HepG2 (cell line): ENCODE data around the gene RFX2. TPM values are rescaled to one million over a fixed set of nuclear protein-coding genes. Genes with fewer than 3 reads are reported as not detected.
A peak's percentile ranks its signal among the peaks of the same experiment; 100 is the strongest.

Experiments
- FOXC1 ChIP-seq: sonication (generic); formaldehyde crosslinking; IDR thresholded peaks from 2 replicates; pipeline ENCODE4 v1.8.0; 2022; ENCODE audit warnings: mild to moderate bottlenecking, missing genetic modification reagents, borderline replicate concordance
- GATAD1 ChIP-seq: IDR thresholded peaks from 2 replicates; pipeline ENCODE4 v1.6.1; 2016; ENCODE audit warnings: missing genetic modification reagents, missing compliant biosample characterization
- MIER2 ChIP-seq: IDR thresholded peaks from 2 replicates; pipeline ENCODE4 v1.6.1; 2016; ENCODE audit warnings: missing biosample characterization, missing genetic modification reagents
- MTF2 ChIP-seq: sonication (generic); formaldehyde crosslinking; IDR thresholded peaks from 2 replicates; pipeline ENCODE4 v1.5.0; 2020; ENCODE audit warnings: missing genetic modification reagents, borderline replicate concordance
- NFYB ChIP-seq: sonication (generic); formaldehyde crosslinking; IDR thresholded peaks from 2 replicates; pipeline ENCODE4 v1.4.0; 2020; ENCODE audit warnings: missing genetic modification reagents
- PLRG1 ChIP-seq: fragments of 450-650 bp; conservative IDR thresholded peaks from 2 replicates; pipeline ENCODE4 v1.6.1; 2016
- POGZ ChIP-seq: sonication (generic); formaldehyde crosslinking; IDR thresholded peaks from 2 replicates; pipeline ENCODE4 v1.4.0; 2020; ENCODE audit warnings: mild to moderate bottlenecking, missing genetic modification reagents
- RBAK ChIP-seq: sonication (generic); formaldehyde crosslinking; IDR thresholded peaks from 2 replicates; pipeline ENCODE4 v1.5.1; 2020; ENCODE audit warnings: mild to moderate bottlenecking, missing genetic modification reagents
- ZNF510 ChIP-seq: sonication (generic); formaldehyde crosslinking; IDR thresholded peaks from 2 replicates; pipeline ENCODE4 v1.4.0; 2020; ENCODE audit warnings: low read depth, mild to moderate bottlenecking, missing genetic modification reagents
- ZNF607 ChIP-seq: sonication (generic); formaldehyde crosslinking; IDR thresholded peaks from 2 replicates; pipeline ENCODE4 v1.5.1; 2020; ENCODE audit warnings: missing genetic modification reagents, mild to moderate bottlenecking, borderline replicate concordance
- polyA plus RNA-seq, 8 experiments: library from polyadenylated mRNA; depleted of rRNA in 3 of 8; stranded (reverse) in 7 of 8; unstranded in 1 of 8; fragments of >200 nt; fragmentation: Illumina TruSeq in 4 of 8; extraction: Trizol in 4 of 8; gene quantifications; 2 replicates each; pipeline versions ENCODE4 v1.2.1 to v1.2.3, GENCODE V29; 2011 to 2016; ENCODE audit warnings: low read depth in 4 of 8, missing spikeins in 1 of 8, mixed read lengths in 1 of 8; ENCODE audit not compliant: insufficient read depth in 1 of 8
- total RNA-seq, 5 experiments: library from RNA; depleted of rRNA; stranded (reverse); fragments of >200 nt; fragmentation: Illumina TruSeq; extraction: Trizol; gene quantifications; 2 replicates each; pipeline ENCODE4 v1.2.3, GENCODE V29; 2016; ENCODE audit warnings: low read depth in 1 of 5
- TF ChIP-seq, protein P1 (sequence below): sonication (generic); formaldehyde crosslinking; IDR thresholded peaks from 2 replicates; pipeline ENCODE4 v1.5.0; 2020; ENCODE audit warnings: missing genetic modification reagents
- TF ChIP-seq, protein P2 (sequence below): IDR thresholded peaks from 2 replicates; pipeline ENCODE4 v1.6.1; 2018; ENCODE audit warnings: missing genetic modification reagents
- TF ChIP-seq, protein P3 (sequence below): sonication (generic); formaldehyde crosslinking; IDR thresholded peaks from 2 replicates; pipeline ENCODE4 v1.5.1; 2020; ENCODE audit warnings: mild to moderate bottlenecking, missing genetic modification reagents, moderate library complexity
- TF ChIP-seq, protein P4 (sequence below): sonication (generic); formaldehyde crosslinking; IDR thresholded peaks from 2 replicates; pipeline ENCODE4 v1.4.0; 2020; ENCODE audit warnings: missing genetic modification reagents
- TF ChIP-seq, protein P5 (sequence below), 2 experiments: sonication (generic) in 1 of 2; formaldehyde crosslinking in 1 of 2; IDR thresholded peaks; 2 replicates each; pipeline versions ENCODE4 v1.4.0 to v1.6.1; 2018 to 2020; ENCODE audit warnings: missing genetic modification reagents in 2 of 2, borderline replicate concordance in 1 of 2, low read depth in 1 of 2, mild to moderate bottlenecking in 1 of 2, missing biosample characterization in 1 of 2
- TF ChIP-seq, protein P6 (sequence below): IDR thresholded peaks from 2 replicates; pipeline ENCODE4 v1.6.1; 2012; ENCODE audit warnings: low read depth, low read length, improper control_type of control experiment

RFX2 gene
- total and polyA plus RNA-seq, 2 of the 13 experiments (the other 11 are each of a cell fraction or from before 2014, with no cell fraction given) = 2.8 to 3.3 TPM

DNA sequence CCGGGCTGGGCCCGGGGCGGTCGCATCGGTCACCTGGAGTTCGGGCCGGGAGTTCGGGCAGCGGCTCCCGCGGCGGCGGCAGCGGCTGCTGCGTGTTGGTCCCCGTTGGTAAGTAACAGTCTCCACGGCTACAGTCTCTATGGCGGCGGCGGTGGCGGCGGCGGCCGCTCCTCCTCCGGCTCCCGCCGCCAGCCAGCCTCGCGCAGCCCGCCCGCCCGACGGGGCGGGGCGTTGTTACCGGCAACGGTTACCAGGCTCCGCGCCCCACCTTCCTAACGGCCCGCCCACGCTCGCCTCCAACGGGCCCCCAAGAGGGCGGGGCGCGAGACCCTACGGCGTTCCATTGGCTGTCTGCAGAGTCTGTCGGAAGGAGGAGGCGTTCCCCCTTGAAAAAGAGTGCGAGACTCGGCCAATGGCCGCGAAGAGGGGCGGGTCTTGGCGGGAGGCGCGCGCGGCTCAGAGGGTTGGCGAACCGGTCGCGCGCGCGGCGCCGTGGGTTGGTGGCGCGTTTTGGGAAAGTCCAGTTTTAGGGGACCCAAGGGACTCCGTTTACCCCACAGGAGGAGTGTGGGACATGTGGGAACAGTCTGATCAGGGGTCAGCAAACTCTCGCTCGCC is at the start of gene RFX2 (continued):
- TF ChIP-seq, protein P1, sequence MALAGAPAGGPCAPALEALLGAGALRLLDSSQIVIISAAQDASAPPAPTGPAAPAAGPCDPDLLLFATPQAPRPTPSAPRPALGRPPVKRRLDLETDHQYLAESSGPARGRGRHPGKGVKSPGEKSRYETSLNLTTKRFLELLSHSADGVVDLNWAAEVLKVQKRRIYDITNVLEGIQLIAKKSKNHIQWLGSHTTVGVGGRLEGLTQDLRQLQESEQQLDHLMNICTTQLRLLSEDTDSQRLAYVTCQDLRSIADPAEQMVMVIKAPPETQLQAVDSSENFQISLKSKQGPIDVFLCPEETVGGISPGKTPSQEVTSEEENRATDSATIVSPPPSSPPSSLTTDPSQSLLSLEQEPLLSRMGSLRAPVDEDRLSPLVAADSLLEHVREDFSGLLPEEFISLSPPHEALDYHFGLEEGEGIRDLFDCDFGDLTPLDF (CRISPR knock-in tag) = no peak
- TF ChIP-seq PLRG1 (no peak), MTF2 (CRISPR knock-in tag) (no peak), ZNF510 (CRISPR knock-in tag) (no peak), GATAD1 (CRISPR knock-in tag) (no peak), RBAK (no peak), NFYB (CRISPR knock-in tag) (peak; percentile 94), MIER2 (CRISPR knock-in tag) (no peak), POGZ (CRISPR knock-in tag) (peak; percentile 61), FOXC1 (CRISPR knock-in tag) (no peak), ZNF607 (CRISPR knock-in tag) (no peak)
- TF ChIP-seq, protein P2, sequence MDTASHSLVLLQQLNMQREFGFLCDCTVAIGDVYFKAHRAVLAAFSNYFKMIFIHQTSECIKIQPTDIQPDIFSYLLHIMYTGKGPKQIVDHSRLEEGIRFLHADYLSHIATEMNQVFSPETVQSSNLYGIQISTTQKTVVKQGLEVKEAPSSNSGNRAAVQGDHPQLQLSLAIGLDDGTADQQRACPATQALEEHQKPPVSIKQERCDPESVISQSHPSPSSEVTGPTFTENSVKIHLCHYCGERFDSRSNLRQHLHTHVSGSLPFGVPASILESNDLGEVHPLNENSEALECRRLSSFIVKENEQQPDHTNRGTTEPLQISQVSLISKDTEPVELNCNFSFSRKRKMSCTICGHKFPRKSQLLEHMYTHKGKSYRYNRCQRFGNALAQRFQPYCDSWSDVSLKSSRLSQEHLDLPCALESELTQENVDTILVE (CRISPR knock-in tag) = no peak
- TF ChIP-seq, protein P3, sequence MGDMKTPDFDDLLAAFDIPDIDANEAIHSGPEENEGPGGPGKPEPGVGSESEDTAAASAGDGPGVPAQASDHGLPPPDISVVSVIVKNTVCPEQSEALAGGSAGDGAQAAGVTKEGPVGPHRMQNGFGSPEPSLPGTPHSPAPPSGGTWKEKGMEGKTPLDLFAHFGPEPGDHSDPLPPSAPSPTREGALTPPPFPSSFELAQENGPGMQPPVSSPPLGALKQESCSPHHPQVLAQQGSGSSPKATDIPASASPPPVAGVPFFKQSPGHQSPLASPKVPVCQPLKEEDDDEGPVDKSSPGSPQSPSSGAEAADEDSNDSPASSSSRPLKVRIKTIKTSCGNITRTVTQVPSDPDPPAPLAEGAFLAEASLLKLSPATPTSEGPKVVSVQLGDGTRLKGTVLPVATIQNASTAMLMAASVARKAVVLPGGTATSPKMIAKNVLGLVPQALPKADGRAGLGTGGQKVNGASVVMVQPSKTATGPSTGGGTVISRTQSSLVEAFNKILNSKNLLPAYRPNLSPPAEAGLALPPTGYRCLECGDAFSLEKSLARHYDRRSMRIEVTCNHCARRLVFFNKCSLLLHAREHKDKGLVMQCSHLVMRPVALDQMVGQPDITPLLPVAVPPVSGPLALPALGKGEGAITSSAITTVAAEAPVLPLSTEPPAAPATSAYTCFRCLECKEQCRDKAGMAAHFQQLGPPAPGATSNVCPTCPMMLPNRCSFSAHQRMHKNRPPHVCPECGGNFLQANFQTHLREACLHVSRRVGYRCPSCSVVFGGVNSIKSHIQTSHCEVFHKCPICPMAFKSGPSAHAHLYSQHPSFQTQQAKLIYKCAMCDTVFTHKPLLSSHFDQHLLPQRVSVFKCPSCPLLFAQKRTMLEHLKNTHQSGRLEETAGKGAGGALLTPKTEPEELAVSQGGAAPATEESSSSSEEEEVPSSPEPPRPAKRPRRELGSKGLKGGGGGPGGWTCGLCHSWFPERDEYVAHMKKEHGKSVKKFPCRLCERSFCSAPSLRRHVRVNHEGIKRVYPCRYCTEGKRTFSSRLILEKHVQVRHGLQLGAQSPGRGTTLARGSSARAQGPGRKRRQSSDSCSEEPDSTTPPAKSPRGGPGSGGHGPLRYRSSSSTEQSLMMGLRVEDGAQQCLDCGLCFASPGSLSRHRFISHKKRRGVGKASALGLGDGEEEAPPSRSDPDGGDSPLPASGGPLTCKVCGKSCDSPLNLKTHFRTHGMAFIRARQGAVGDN (CRISPR knock-in tag) = peak; percentile 49
- TF ChIP-seq, protein P4, sequence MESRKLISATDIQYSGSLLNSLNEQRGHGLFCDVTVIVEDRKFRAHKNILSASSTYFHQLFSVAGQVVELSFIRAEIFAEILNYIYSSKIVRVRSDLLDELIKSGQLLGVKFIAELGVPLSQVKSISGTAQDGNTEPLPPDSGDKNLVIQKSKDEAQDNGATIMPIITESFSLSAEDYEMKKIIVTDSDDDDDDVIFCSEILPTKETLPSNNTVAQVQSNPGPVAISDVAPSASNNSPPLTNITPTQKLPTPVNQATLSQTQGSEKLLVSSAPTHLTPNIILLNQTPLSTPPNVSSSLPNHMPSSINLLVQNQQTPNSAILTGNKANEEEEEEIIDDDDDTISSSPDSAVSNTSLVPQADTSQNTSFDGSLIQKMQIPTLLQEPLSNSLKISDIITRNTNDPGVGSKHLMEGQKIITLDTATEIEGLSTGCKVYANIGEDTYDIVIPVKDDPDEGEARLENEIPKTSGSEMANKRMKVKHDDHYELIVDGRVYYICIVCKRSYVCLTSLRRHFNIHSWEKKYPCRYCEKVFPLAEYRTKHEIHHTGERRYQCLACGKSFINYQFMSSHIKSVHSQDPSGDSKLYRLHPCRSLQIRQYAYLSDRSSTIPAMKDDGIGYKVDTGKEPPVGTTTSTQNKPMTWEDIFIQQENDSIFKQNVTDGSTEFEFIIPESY (CRISPR knock-in tag) = no peak
- TF ChIP-seq, protein P5, sequence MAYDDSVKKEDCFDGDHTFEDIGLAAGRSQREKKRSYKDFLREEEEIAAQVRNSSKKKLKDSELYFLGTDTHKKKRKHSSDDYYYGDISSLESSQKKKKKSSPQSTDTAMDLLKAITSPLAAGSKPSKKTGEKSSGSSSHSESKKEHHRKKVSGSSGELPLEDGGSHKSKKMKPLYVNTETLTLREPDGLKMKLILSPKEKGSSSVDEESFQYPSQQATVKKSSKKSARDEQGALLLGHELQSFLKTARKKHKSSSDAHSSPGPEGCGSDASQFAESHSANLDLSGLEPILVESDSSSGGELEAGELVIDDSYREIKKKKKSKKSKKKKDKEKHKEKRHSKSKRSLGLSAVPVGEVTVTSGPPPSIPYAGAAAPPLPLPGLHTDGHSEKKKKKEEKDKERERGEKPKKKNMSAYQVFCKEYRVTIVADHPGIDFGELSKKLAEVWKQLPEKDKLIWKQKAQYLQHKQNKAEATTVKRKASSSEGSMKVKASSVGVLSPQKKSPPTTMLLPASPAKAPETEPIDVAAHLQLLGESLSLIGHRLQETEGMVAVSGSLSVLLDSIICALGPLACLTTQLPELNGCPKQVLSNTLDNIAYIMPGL (CRISPR knock-in tag; IDR thresholded peaks at IDR 0.05; ENCODE audit: borderline replicate concordance in 1 of 2, low read depth in 1 of 2) = no peak
- TF ChIP-seq, protein P6, sequence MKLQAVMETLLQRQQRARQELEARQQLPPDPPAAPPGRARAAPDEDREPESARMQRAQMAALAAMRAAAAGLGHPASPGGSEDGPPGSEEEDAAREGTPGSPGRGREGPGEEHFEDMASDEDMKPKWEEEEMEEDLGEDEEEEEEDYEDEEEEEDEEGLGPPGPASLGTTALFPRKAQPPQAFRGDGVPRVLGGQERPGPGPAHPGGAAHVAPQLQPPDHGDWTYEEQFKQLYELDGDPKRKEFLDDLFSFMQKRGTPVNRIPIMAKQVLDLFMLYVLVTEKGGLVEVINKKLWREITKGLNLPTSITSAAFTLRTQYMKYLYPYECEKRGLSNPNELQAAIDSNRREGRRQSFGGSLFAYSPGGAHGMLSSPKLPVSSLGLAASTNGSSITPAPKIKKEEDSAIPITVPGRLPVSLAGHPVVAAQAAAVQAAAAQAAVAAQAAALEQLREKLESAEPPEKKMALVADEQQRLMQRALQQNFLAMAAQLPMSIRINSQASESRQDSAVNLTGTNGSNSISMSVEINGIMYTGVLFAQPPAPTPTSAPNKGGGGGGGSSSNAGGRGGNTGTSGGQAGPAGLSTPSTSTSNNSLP = no peak
